ENCODE results near the gene LUC7L.
"Not testable (repeated sequence)": the region's sequence is repeated elsewhere in the genome, so short reads cannot be mapped to it uniquely, and the experiment has no call there.

Gene LUC7L

GRCh38 chr16:263944-264343 is 34.7 kb upstream of the LUC7L start:
- DNase-seq (ENCODE audit: low read depth), result no peak

GRCh38 chr16:263182-263774 is 34.0 kb upstream of the LUC7L start:
- DNase-seq (ENCODE audit: low read depth), result no peak

GRCh38 chr16:262121-262745 is 33.0 kb upstream of the LUC7L start:
- no peak for DNase-seq (ENCODE audit: low read depth)

- no peak for DNase-seq (ENCODE audit: low read depth)
These were observed 31.9 kb upstream of the LUC7L start for GRCh38 chr16:261031-261691.

- DNase-seq (ENCODE audit: low read depth), result no peak
These were observed 31.1 kb upstream of the LUC7L start for GRCh38 chr16:260326-260725.

GRCh38 chr16:259814-260253 is 30.6 kb upstream of the LUC7L start:
- DNase-seq (ENCODE audit: low read depth), result no peak

- no peak for DNase-seq (ENCODE audit: low read depth)
These were observed 30.0 kb upstream of the LUC7L start for GRCh38 chr16:259226-259625.

- DNase-seq (ENCODE audit: low read depth), result not testable (repeated sequence)
These were observed 28.8 kb upstream of the LUC7L start for GRCh38 chr16:258091-258490.

GRCh38 chr16:255183-255582 is 25.9 kb upstream of the LUC7L start:
- DNase-seq (ENCODE audit: low read depth), result no peak

GRCh38 chr16:254461-254860 is 25.2 kb upstream of the LUC7L start:
- DNase-seq (ENCODE audit: low read depth), result no peak

- no peak for DNase-seq (ENCODE audit: low read depth)
These were observed 24.6 kb upstream of the LUC7L start for GRCh38 chr16:253833-254232.

- DNase-seq (ENCODE audit: low read depth), result no peak
These were observed 23.4 kb upstream of the LUC7L start for GRCh38 chr16:252366-253337.

GRCh38 chr16:249431-249830 is 20.2 kb upstream of the LUC7L start:
- DNase-seq (ENCODE audit: low read depth), result no peak

GRCh38 chr16:247027-247426 is 17.8 kb upstream of the LUC7L start:
- no peak for DNase-seq (ENCODE audit: low read depth)

GRCh38 chr16:245105-245504 is 15.9 kb upstream of the LUC7L start:
- no peak for DNase-seq (ENCODE audit: low read depth)

- no peak for DNase-seq (ENCODE audit: low read depth)
These were observed 14.1 kb upstream of the LUC7L start for GRCh38 chr16:243348-243747.

- no peak for DNase-seq (ENCODE audit: low read depth)
These were observed 13.0 kb upstream of the LUC7L start for GRCh38 chr16:242281-242680.

- no peak for DNase-seq (ENCODE audit: low read depth)
These were observed 11.3 kb upstream of the LUC7L start for GRCh38 chr16:240559-240958.

- DNase-seq (ENCODE audit: low read depth), result no peak
These were observed 10.7 kb upstream of the LUC7L start for GRCh38 chr16:239948-240277.

GRCh38 chr16:234468-235305 is 5.4 kb upstream of the LUC7L start, which contains the start of gene FAM234A:
Gene FAM234A (plus strand): TSS chr16:234821. CDS start chr16:254414, 19,593 bp downstream.
- peak; percentile 90 for DNase-seq (ENCODE audit: low read depth)

- DNase-seq (ENCODE audit: low read depth), result no peak
These were observed 1.7 kb upstream of the LUC7L start for GRCh38 chr16:230949-231348.

Measured in activated gamma-delta T cell treated with anti-CD3 and anti-CD28 coated beads, Interleukin-2, amount 50 U/mL, for 16 hours (primary cell).